Tibial artery (tissue), 4 donors: Measurements from ENCODE around the gene MTHFD1L.
A peak's percentile ranks its signal among the peaks of the same experiment; 100 is the strongest.
"Not testable (repeated sequence)": the region's sequence is repeated elsewhere in the genome, so short reads cannot be mapped to it uniquely, and the experiment has no call there.

Experiments used
- DNase-seq, 2 donors: peaks; one replicate each; pipeline ENCODE4 v3.0.0-alpha.2; 2019
- H3K27ac ChIP-seq, 2 donors: fragments of 200-600 bp; sonication (generic) in 1 of 2; 1 replicate in 1 of 2; 2 replicates in 1 of 2; pipeline ENCODE4 v1.5.1; 2018 to 2019; ENCODE audit warnings: mild to moderate bottlenecking in 1 of 2
- H3K27me3 ChIP-seq, 2 donors: fragments of 200-600 bp; sonication (generic) in 1 of 2; one replicate each; pipeline versions ENCODE4 v1.5.1 to v1.6.0; 2016 to 2019
- H3K36me3 ChIP-seq, 3 donors: fragments of 200-600 bp; sonication (generic) in 2 of 3; one replicate each; pipeline ENCODE4 v1.5.1; 2016 to 2019; ENCODE audit warnings: mild to moderate bottlenecking in 2 of 3
- H3K4me1 ChIP-seq, 4 donors: fragments of 200-600 bp; sonication (generic) in 2 of 4; 1 replicate in 3 of 4; 2 replicates in 1 of 4; pipeline ENCODE4 v1.5.1; 2016 to 2019
- H3K4me3 ChIP-seq, 2 donors: fragments of 200-600 bp; sonication (generic) in 1 of 2; 1 replicate in 1 of 2; 2 replicates in 1 of 2; pipeline ENCODE4 v1.5.1; 2018 to 2019; ENCODE audit warnings: mild to moderate bottlenecking in 2 of 2
- H3K9me3 ChIP-seq, 3 donors: fragments of 200-600 bp; sonication (generic) in 1 of 3; one replicate each; pipeline ENCODE4 v1.5.1; 2016 to 2019
- intact Hi-C: fragments of 100-400 bp; cut with DNase I; formaldehyde crosslinking; loops from one replicate; pipeline ENCODE4 v1.15.0; 2023; ENCODE audit warnings: low total_unique reads
- TF ChIP-seq, protein P1 (sequence below), 2 experiments: fragments of 200-600 bp in 1 of 2; fragments of 450-650 bp in 1 of 2; IDR thresholded peaks; one replicate each; pipeline ENCODE4 v1.5.1; 2017 to 2019; ENCODE audit warnings: antibody characterized with exemption in 2 of 2, mild to moderate bottlenecking in 1 of 2, moderate library complexity in 1 of 2

Gene MTHFD1L

DNA sequence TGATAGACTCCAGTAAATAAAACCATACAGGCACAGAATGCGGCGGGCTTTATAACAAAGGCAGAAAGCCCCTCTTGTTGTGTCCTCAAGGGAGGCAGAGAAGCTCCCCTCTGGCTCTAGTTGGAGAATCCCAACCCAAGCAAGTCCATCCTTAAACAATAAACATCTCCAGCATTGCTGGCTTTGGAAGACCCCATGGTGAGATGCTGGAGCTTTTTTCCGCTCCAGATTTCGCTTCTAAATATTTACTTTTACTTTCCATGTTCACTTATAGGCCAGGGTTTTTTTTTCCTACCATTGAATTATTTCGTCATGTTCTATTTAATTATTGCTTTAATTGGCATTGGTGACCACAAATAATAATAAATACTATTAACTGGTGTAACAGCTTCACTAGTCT lies 176.2 kb downstream of the MTHFD1L start:
- no peaks in the 10 kb centered on the region for H3K36me3 ChIP-seq
- intact Hi-C loops: no loop called here
- peak overlapping the region; percentile 65 to 71 for H3K27ac ChIP-seq
- TF ChIP-seq, protein P1, sequence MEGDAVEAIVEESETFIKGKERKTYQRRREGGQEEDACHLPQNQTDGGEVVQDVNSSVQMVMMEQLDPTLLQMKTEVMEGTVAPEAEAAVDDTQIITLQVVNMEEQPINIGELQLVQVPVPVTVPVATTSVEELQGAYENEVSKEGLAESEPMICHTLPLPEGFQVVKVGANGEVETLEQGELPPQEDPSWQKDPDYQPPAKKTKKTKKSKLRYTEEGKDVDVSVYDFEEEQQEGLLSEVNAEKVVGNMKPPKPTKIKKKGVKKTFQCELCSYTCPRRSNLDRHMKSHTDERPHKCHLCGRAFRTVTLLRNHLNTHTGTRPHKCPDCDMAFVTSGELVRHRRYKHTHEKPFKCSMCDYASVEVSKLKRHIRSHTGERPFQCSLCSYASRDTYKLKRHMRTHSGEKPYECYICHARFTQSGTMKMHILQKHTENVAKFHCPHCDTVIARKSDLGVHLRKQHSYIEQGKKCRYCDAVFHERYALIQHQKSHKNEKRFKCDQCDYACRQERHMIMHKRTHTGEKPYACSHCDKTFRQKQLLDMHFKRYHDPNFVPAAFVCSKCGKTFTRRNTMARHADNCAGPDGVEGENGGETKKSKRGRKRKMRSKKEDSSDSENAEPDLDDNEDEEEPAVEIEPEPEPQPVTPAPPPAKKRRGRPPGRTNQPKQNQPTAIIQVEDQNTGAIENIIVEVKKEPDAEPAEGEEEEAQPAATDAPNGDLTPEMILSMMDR (IDR thresholded peaks at IDR 0.05): no peak
- H3K4me1 ChIP-seq: peaks cover 0 to 57% (median 23%) of the 10 kb centered on the region in 4 donors
- H3K4me3 ChIP-seq: no peak overlapping the region
- no peaks in the 10 kb centered on the region for H3K27me3 ChIP-seq
- no peaks in the 10 kb centered on the region for H3K9me3 ChIP-seq
- no peak for DNase-seq

DNA sequence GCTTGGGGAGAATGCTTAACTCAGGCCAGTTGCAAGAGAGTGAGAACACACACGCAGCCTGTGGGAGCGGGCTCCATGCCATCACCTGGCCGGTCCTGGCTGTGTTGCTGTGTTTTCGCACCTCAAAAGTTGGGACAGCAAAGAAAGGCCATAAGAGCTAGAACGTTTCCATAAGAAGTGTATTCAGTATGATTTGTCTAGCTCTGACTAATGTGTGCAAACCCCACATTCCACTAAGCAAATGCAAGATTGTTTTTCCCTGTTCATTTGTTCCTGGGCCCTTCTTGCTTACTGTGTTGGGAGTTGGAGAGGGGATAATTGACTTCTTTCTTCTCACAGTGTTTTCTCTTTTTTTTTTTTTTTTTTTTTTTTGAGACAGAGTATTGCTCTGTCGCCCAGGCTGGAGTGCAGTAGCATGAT lies 177.4 kb downstream of the MTHFD1L start:
- H3K36me3 ChIP-seq, DNase-seq, H3K4me3 ChIP-seq, H3K27me3 ChIP-seq, H3K9me3 ChIP-seq, intact Hi-C loops: not testable (repeated sequence)
- Histone ChIP-seq H3K4me1 (peaks cover 0 to 53% (median 21%) of the 10 kb centered on the region in 4 donors), H3K27ac (peak overlapping the region in 1 of 2 donors; percentile 65)

DNA sequence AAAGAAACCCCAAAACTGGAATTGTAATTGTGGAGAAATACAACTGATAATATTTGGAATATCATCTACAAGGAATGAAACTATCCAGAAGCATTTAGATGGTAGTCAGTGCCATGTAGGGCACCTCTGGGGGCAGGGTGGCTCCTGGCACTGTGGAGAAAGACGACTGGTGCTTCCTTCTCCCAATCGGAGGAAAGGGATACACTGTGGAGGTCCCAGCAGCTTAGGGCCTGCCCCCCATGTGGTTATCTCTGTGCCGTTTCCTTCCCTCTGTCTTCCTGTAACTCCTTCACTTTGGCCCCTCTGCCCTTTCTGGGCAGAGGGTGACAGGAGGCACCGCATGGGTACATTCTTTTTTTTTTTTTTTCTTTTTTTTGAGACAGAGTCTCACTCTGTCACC lies 178.4 kb downstream of the MTHFD1L start:
- Histone ChIP-seq H3K4me1 (peaks cover 0 to 53% (median 21%) of the 10 kb centered on the region in 4 donors), H3K9me3 (no peaks in the 10 kb centered on the region), H3K4me3 (no peak overlapping the region), H3K27me3 (no peaks in the 10 kb centered on the region), H3K27ac (peak overlapping the region; percentile 65 to 67), H3K36me3 (no peaks in the 10 kb centered on the region)
- intact Hi-C loops: no loop called here
- TF ChIP-seq, protein P1 (IDR thresholded peaks at IDR 0.05): no peak
- no peak for DNase-seq

DNA sequence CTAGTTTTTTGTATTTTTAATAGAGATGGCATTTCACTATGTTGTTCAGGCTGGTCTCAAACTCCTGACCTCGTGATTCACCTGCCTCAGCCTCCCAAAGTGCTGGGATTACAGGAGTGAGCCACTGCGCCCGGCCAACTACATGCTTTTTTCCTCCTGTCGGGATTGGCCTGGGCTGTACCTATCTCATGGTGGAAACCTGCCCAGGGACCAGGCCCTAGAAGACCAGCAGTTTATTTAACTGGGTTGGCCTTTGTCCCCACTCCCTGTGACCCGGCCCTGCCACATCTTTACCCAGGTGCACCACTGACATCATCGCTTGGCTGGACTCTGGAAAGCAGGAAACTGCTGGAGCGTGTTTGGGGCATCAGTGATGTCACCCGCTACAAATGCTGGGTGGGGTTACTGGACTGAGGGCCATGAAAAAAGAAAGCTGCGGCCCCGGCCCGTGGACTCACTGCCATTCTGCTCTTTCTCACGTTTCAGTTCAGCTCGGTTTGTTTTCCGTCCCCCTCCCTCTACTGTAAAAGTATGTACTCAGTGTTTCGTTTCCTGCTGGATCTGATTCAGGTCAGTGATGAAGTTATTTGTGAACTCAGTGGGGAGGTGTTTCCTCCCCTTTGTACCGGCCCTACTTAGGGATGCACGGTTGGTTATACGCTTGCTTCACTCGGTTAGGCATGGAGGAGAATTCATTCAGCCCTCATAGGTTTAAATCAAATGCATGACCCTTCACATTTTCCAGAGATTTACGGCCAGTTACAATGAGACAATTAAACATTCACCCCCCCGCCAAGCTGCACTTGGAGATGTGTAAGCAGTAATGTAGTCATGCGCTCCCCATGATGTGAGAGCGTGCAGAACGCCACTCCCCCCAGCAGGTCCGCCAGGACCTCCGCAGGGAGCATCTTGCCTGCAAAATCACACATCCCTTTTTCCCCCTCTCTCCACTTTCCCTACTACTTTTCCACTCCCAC lies 179.3 kb downstream of the MTHFD1L start:
- intact Hi-C loops: loop anchor here (5.0 kb wide), 1 partner anchor 408 kb away; the partner anchor contains the start of gene RMND1
- peak overlapping the region; percentile 25 to 26 for H3K4me3 ChIP-seq

GRCh38 chr6:151045511-151046222 lies 180.2 kb downstream of the MTHFD1L start:
- not testable (repeated sequence) for H3K4me3 ChIP-seq, H3K36me3 ChIP-seq, H3K27me3 ChIP-seq, DNase-seq, H3K9me3 ChIP-seq
- intact Hi-C loops: loop anchor here (5.0 kb wide), 1 partner anchor 407 kb away; the partner anchor contains the start of gene RMND1
- peak overlapping the region; percentile 65 to 67 for H3K27ac ChIP-seq
- peaks cover 0 to 40% (median 21%) of the 10 kb centered on the region in 4 donors for H3K4me1 ChIP-seq

More for the DNA sequence above, 179.3 kb downstream of the MTHFD1L start:
- TF ChIP-seq, protein P1 (IDR thresholded peaks at IDR 0.05): no peak
- no peaks in the 10 kb centered on the region for H3K9me3 ChIP-seq
- DNase-seq: peak; percentile 56 to 84
- H3K36me3 ChIP-seq: no peaks in the 10 kb centered on the region
- no peaks in the 10 kb centered on the region for H3K27me3 ChIP-seq
- peak overlapping the region; percentile 65 to 67 for H3K27ac ChIP-seq
- peaks cover 0 to 47% (median 21%) of the 10 kb centered on the region in 4 donors for H3K4me1 ChIP-seq

DNA sequence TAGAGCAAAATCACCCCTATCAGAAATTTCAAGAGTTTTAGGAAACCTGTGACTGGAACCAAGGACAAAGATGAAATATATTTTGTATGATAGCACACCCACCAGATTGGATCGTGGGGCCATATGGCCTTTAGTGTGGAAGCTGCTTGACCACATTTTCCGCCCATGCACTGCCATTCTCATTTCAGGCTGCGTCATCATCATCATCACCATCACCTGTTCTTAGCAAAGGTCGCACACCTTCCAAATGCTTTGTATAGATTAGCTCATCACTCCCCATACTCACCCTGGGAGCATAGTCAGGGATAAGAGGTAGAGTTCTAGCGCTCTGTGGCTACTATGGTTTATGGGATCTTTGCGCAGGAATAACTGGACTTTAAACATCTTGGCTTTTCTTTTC lies 185.7 kb downstream of the MTHFD1L start:
- intact Hi-C loops: no loop called here
- TF ChIP-seq, protein P1 (IDR thresholded peaks at IDR 0.05): no peak
- Histone ChIP-seq H3K27ac (no peak overlapping the region), H3K27me3 (no peaks in the 10 kb centered on the region), H3K4me1 (peaks cover 0 to 32% (median 5%) of the 10 kb centered on the region in 4 donors), H3K36me3 (no peaks in the 10 kb centered on the region), H3K4me3 (no peak overlapping the region), H3K9me3 (no peaks in the 10 kb centered on the region)
- no peak for DNase-seq
